ENCODE data around the gene CADM1. TPM values are rescaled to one million over a fixed set of nuclear protein-coding genes. Genes with fewer than 3 reads are reported as not detected.

The CADM1 gene
- total and polyA plus RNA-seq, 2 experiments from 2014 or later: 16.5 to 18.0 TPM

DNA sequence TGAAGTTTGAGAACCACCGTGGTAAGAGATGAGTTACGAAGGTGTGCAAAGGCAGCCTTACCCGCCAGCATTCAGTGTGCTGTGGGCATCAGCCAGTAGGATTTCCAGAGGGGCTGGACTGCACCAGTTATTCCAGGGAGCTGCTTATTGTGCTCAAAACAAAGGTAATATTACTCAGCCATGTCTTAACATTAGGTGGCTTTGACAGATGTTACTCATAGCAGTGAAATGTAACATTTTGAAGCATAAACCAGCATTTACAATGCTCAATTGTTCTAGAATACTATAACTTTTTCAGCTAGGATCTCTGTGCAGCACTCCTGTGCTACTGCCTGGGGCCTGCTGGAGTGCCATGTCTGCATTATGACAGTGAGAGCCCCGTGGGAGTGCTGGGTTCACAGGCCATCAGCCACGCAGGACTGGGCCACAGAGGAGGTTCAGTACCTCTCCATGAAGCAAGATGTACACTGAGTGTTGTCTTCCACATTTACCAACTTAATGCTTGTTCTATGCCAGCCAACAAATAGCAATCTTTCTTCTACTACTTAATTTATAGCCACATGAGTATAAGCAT is 238.1 kb downstream of the CADM1 start:
- H3K27me3 Mint-ChIP-seq (ENCODE audit: insufficient read depth, low read depth, poor library complexity): no peaks in the 10 kb centered on the region
- H3K27ac Mint-ChIP-seq: no peak overlapping the region
- Histone ChIP-seq H3K9me2 (ENCODE audit: insufficient read depth) (no peaks in the 10 kb centered on the region), H3K4me3 (no peak overlapping the region), H2AFZ (no peak overlapping the region), H4K20me1 (replicated peaks; ENCODE audit: insufficient read depth) (no peaks in the 10 kb centered on the region), H3K27me3 (ENCODE audit: insufficient read depth) (no peaks in the 10 kb centered on the region), H3K4me1 (ENCODE audit: insufficient read depth) (no peaks in the 10 kb centered on the region), H3F3A (replicated peaks; ENCODE audit: low read depth) (no peaks in the 10 kb centered on the region), H3K36me3 (ENCODE audit: insufficient read depth) (no peaks in the 10 kb centered on the region), H3K79me2 (replicated peaks; ENCODE audit: insufficient read depth) (no peaks in the 10 kb centered on the region), H3K27ac (ENCODE audit: low read depth) (no peak overlapping the region), H3K4me2 (no peak overlapping the region)
- DNase-seq (ENCODE audit: low spot score) (no peak), ATAC-seq (no peak)
- no peaks in the 10 kb centered on the region for H3K36me3 Mint-ChIP-seq (ENCODE audit: low read depth)
- H3K9me3 Mint-ChIP-seq: no peaks in the 10 kb centered on the region
- TF ChIP-seq, protein P1, sequence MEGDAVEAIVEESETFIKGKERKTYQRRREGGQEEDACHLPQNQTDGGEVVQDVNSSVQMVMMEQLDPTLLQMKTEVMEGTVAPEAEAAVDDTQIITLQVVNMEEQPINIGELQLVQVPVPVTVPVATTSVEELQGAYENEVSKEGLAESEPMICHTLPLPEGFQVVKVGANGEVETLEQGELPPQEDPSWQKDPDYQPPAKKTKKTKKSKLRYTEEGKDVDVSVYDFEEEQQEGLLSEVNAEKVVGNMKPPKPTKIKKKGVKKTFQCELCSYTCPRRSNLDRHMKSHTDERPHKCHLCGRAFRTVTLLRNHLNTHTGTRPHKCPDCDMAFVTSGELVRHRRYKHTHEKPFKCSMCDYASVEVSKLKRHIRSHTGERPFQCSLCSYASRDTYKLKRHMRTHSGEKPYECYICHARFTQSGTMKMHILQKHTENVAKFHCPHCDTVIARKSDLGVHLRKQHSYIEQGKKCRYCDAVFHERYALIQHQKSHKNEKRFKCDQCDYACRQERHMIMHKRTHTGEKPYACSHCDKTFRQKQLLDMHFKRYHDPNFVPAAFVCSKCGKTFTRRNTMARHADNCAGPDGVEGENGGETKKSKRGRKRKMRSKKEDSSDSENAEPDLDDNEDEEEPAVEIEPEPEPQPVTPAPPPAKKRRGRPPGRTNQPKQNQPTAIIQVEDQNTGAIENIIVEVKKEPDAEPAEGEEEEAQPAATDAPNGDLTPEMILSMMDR (conservative IDR thresholded peaks at IDR 0.05; ENCODE audit: low read depth in 2 of 2): no peak
- TF ChIP-seq, protein P2, sequence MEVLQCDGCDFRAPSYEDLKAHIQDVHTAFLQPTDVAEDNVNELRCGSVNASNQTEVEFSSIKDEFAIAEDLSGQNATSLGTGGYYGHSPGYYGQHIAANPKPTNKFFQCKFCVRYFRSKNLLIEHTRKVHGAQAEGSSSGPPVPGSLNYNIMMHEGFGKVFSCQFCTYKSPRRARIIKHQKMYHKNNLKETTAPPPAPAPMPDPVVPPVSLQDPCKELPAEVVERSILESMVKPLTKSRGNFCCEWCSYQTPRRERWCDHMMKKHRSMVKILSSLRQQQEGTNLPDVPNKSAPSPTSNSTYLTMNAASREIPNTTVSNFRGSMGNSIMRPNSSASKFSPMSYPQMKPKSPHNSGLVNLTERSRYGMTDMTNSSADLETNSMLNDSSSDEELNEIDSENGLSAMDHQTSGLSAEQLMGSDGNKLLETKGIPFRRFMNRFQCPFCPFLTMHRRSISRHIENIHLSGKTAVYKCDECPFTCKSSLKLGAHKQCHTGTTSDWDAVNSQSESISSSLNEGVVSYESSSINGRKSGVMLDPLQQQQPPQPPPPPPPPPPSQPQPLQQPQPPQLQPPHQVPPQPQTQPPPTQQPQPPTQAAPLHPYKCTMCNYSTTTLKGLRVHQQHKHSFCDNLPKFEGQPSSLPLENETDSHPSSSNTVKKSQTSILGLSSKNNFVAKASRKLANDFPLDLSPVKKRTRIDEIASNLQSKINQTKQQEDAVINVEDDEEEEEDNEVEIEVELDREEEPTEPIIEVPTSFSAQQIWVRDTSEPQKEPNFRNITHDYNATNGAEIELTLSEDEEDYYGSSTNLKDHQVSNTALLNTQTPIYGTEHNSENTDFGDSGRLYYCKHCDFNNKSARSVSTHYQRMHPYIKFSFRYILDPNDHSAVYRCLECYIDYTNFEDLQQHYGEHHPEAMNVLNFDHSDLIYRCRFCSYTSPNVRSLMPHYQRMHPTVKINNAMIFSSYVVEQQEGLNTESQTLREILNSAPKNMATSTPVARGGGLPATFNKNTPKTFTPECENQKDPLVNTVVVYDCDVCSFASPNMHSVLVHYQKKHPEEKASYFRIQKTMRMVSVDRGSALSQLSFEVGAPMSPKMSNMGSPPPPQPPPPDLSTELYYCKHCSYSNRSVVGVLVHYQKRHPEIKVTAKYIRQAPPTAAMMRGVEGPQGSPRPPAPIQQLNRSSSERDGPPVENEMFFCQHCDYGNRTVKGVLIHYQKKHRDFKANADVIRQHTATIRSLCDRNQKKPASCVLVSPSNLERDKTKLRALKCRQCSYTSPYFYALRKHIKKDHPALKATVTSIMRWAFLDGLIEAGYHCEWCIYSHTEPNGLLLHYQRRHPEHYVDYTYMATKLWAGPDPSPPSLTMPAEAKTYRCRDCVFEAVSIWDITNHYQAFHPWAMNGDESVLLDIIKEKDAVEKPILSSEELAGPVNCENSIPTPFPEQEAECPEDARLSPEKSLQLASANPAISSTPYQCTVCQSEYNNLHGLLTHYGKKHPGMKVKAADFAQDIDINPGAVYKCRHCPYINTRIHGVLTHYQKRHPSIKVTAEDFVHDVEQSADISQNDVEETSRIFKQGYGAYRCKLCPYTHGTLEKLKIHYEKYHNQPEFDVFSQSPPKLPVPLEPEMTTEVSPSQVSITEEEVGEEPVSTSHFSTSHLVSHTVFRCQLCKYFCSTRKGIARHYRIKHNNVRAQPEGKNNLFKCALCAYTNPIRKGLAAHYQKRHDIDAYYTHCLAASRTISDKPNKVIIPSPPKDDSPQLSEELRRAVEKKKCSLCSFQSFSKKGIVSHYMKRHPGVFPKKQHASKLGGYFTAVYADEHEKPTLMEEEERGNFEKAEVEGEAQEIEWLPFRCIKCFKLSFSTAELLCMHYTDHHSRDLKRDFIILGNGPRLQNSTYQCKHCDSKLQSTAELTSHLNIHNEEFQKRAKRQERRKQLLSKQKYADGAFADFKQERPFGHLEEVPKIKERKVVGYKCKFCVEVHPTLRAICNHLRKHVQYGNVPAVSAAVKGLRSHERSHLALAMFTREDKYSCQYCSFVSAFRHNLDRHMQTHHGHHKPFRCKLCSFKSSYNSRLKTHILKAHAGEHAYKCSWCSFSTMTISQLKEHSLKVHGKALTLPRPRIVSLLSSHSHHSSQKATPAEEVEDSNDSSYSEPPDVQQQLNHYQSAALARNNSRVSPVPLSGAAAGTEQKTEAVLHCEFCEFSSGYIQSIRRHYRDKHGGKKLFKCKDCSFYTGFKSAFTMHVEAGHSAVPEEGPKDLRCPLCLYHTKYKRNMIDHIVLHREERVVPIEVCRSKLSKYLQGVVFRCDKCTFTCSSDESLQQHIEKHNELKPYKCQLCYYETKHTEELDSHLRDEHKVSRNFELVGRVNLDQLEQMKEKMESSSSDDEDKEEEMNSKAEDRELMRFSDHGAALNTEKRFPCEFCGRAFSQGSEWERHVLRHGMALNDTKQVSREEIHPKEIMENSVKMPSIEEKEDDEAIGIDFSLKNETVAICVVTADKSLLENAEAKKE (CRISPR knock-in tag; IDR thresholded peaks at IDR 0.05): no peak
- TF ChIP-seq, protein P3, sequence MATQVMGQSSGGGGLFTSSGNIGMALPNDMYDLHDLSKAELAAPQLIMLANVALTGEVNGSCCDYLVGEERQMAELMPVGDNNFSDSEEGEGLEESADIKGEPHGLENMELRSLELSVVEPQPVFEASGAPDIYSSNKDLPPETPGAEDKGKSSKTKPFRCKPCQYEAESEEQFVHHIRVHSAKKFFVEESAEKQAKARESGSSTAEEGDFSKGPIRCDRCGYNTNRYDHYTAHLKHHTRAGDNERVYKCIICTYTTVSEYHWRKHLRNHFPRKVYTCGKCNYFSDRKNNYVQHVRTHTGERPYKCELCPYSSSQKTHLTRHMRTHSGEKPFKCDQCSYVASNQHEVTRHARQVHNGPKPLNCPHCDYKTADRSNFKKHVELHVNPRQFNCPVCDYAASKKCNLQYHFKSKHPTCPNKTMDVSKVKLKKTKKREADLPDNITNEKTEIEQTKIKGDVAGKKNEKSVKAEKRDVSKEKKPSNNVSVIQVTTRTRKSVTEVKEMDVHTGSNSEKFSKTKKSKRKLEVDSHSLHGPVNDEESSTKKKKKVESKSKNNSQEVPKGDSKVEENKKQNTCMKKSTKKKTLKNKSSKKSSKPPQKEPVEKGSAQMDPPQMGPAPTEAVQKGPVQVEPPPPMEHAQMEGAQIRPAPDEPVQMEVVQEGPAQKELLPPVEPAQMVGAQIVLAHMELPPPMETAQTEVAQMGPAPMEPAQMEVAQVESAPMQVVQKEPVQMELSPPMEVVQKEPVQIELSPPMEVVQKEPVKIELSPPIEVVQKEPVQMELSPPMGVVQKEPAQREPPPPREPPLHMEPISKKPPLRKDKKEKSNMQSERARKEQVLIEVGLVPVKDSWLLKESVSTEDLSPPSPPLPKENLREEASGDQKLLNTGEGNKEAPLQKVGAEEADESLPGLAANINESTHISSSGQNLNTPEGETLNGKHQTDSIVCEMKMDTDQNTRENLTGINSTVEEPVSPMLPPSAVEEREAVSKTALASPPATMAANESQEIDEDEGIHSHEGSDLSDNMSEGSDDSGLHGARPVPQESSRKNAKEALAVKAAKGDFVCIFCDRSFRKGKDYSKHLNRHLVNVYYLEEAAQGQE (IDR thresholded peaks at IDR 0.05; ENCODE audit: unreplicated experiment): no peak
- peaks cover 14% of the 10 kb centered on the region; the same call in 2 of the 3 replicates for H3K4me1 Mint-ChIP-seq
- no peak overlapping the region for H3K4me3 Mint-ChIP-seq
